Stomach (tissue), 4 donors: ENCODE data around the gene PSMD7.
"Not testable (repeated sequence)": the region's sequence is repeated elsewhere in the genome, so short reads cannot be mapped to it uniquely, and the experiment has no call there.

Experiments used
- EP300 ChIP-seq: sonication (generic); formaldehyde crosslinking; IDR thresholded peaks from one replicate; pipeline ENCODE4 v1.6.1; 2017; ENCODE audit warnings: antibody characterized with exemption
- POLR2A ChIP-seq, 4 donors: fragments of 450-650 bp; IDR thresholded peaks; one replicate each; pipeline ENCODE4 v1.6.1; 2016; ENCODE audit warnings: antibody characterized with exemption in 4 of 4, control low read depth in 2 of 4, mild to moderate bottlenecking in 1 of 4, moderate library complexity in 1 of 4
- POLR2AphosphoS5 ChIP-seq, 3 donors: sonication (generic); formaldehyde crosslinking; IDR thresholded peaks; one replicate each; pipeline ENCODE4 v1.6.1; 2016; ENCODE audit warnings: antibody characterized with exemption in 3 of 3
- TF ChIP-seq, protein P1 (sequence below), 7 experiments: fragments of 450-650 bp in 4 of 7; fragments of 200-600 bp in 3 of 7; sonication (generic) in 3 of 7; IDR thresholded peaks; one replicate each; pipeline ENCODE4 v1.5.1; 2016 to 2019; ENCODE audit warnings: antibody characterized with exemption in 7 of 7, control low read depth in 2 of 7, mild to moderate bottlenecking in 1 of 7

DNA sequence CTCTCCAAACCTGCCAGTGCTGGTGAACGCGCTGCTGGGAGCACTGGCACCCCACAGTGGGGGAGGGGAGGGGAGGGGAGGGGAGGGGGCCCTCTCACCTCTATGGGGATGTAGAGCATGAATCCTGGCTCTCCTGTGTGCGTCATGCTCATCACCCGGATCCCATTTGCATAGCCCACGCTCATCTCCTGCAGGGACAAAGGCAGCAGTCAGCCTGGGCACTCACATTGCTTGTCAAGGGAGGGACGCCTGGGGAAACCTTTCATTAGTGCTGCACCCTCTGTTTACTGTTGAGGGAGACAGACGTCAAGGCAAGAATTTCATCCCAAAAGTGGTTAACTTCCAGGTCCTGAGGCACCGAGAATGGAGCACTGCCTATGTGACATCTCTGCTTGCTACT lies 35.9 kb downstream of the PSMD7 start:
- TF ChIP-seq POLR2A (IDR thresholded peaks at IDR 0.05); EP300; POLR2AphosphoS5 (IDR thresholded peaks at IDR 0.05): not testable (repeated sequence)
- TF ChIP-seq, protein P1, sequence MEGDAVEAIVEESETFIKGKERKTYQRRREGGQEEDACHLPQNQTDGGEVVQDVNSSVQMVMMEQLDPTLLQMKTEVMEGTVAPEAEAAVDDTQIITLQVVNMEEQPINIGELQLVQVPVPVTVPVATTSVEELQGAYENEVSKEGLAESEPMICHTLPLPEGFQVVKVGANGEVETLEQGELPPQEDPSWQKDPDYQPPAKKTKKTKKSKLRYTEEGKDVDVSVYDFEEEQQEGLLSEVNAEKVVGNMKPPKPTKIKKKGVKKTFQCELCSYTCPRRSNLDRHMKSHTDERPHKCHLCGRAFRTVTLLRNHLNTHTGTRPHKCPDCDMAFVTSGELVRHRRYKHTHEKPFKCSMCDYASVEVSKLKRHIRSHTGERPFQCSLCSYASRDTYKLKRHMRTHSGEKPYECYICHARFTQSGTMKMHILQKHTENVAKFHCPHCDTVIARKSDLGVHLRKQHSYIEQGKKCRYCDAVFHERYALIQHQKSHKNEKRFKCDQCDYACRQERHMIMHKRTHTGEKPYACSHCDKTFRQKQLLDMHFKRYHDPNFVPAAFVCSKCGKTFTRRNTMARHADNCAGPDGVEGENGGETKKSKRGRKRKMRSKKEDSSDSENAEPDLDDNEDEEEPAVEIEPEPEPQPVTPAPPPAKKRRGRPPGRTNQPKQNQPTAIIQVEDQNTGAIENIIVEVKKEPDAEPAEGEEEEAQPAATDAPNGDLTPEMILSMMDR (IDR thresholded peaks at IDR 0.05): not testable (repeated sequence)
